WTC11 (cell line): ENCODE measurements around the gene PRKD1. TPM values are rescaled to one million over a fixed set of nuclear protein-coding genes. Genes with fewer than 3 reads are reported as not detected.

ENCODE experiments used
- ATAC-seq: fragments of 200-7000 bp; cut with Tn5 transposase; 2 replicates; pipeline ENCODE4 v1.10.0; 2021; ENCODE audit warnings: mild to moderate bottlenecking, moderate library complexity
- CTCF ChIA-PET: fragments of 300-600 bp; sonication (Branson Sonifier 250); formaldehyde crosslinking; loops from one replicate; lab custom pipeline; 2021; ENCODE audit warnings: antibody characterized with exemption; lab: Charles Lee
- POLR2A ChIA-PET: fragments of 350-600 bp; sonication (Branson Sonifier 250); formaldehyde crosslinking; loops from one replicate; lab custom pipeline; 2021; ENCODE audit warnings: antibody characterized with exemption; lab: Charles Lee
- DNase-seq: peaks from one replicate; pipeline ENCODE4 v3.0.0; 2021; ENCODE audit warnings: low spot score
- H3K27ac Mint-ChIP-seq: 2 replicates; pipeline ENCODE4 v1.8.0; 2021; ENCODE audit warnings: mixed read lengths
- H3K27me3 Mint-ChIP-seq: 2 replicates; pipeline ENCODE4 v1.8.0; 2021; ENCODE audit warnings: low read depth, mild to moderate bottlenecking, moderate library complexity, mixed read lengths
- H3K36me3 Mint-ChIP-seq: 2 replicates; pipeline ENCODE4 v1.8.0; 2021; ENCODE audit warnings: mixed read lengths
- H3K4me1 Mint-ChIP-seq: 2 replicates; pipeline ENCODE4 v1.8.0; 2022; ENCODE audit warnings: mixed read lengths
- H3K4me3 Mint-ChIP-seq: 2 replicates; pipeline ENCODE4 v1.8.0; 2021; ENCODE audit warnings: mild to moderate bottlenecking, moderate library complexity, mixed read lengths
- H3K9me3 Mint-ChIP-seq: 2 replicates; pipeline ENCODE4 v1.8.0; 2021; ENCODE audit warnings: mixed read lengths
- CDX4 ChIP-seq: fragments of 250-450 bp; sonication (Bioruptor Pico); IDR thresholded peaks from 2 replicates; pipeline ENCODE4 v1.9.0; 2021; ENCODE audit warnings: moderate library complexity, mild to moderate bottlenecking, inconsistent platforms, borderline replicate concordance
- CREM ChIP-seq: sonication (generic); formaldehyde crosslinking; IDR thresholded peaks from 2 replicates; pipeline ENCODE4 v1.8.1; 2022; ENCODE audit warnings: mild to moderate bottlenecking, missing genetic modification reagents, moderate library complexity
- ELF4 ChIP-seq: sonication (generic); formaldehyde crosslinking; IDR thresholded peaks from 2 replicates; pipeline ENCODE4 v1.8.1; 2022; ENCODE audit warnings: low read depth, mild to moderate bottlenecking, moderate library complexity, missing genetic modification reagents
- ERG ChIP-seq: fragments of 250-450 bp; sonication (Bioruptor Pico); IDR thresholded peaks from 2 replicates; pipeline ENCODE4 v1.8.0; 2021; ENCODE audit warnings: mild to moderate bottlenecking
- FOXP4 ChIP-seq: sonication (generic); formaldehyde crosslinking; IDR thresholded peaks from 2 replicates; pipeline ENCODE4 v1.8.0; 2022; ENCODE audit warnings: mild to moderate bottlenecking, missing genetic modification reagents
- RORB ChIP-seq: fragments of 250-450 bp; sonication (Bioruptor Pico); IDR thresholded peaks from 2 replicates; pipeline ENCODE4 v1.9.0; 2021; ENCODE audit warnings: mild to moderate bottlenecking
- STAT6 ChIP-seq: sonication (generic); formaldehyde crosslinking; conservative IDR thresholded peaks from 2 replicates; pipeline ENCODE4 v1.8.1; 2023; ENCODE audit warnings: mild to moderate bottlenecking, low read depth, missing genetic modification reagents, moderate library complexity
- ZBTB21 ChIP-seq: sonication (generic); formaldehyde crosslinking; IDR thresholded peaks from 2 replicates; pipeline ENCODE4 v1.8.1; 2023; ENCODE audit warnings: mild to moderate bottlenecking, missing genetic modification reagents, borderline replicate concordance
- ZNF138 ChIP-seq: sonication (generic); formaldehyde crosslinking; conservative IDR thresholded peaks from 2 replicates; pipeline ENCODE4 v1.8.1; 2022; ENCODE audit warnings: mild to moderate bottlenecking, moderate library complexity, missing genetic modification reagents
- ZNF232 ChIP-seq: sonication (generic); formaldehyde crosslinking; IDR thresholded peaks from 2 replicates; pipeline ENCODE4 v1.8.0; 2022; ENCODE audit warnings: mild to moderate bottlenecking, missing genetic modification reagents
- ZNF425 ChIP-seq: fragments of 250-450 bp; sonication (Bioruptor Pico); conservative IDR thresholded peaks from 2 replicates; pipeline ENCODE4 v1.9.0; 2021; ENCODE audit warnings: mild to moderate bottlenecking
- total RNA-seq: library from RNA; stranded (reverse); gene quantifications from 3 replicates; pipeline ENCODE4 v1.2.3, GENCODE V29; 2021
- TF ChIP-seq, protein P1 (sequence below): sonication (generic); formaldehyde crosslinking; IDR thresholded peaks from 2 replicates; pipeline ENCODE4 v1.8.1; 2023; ENCODE audit warnings: mild to moderate bottlenecking, missing genetic modification reagents
- TF ChIP-seq, protein P2 (sequence below): sonication (generic); formaldehyde crosslinking; IDR thresholded peaks from 2 replicates; pipeline ENCODE4 v1.8.0; 2023; ENCODE audit warnings: missing genetic modification reagents, mild to moderate bottlenecking, borderline replicate concordance
- TF ChIP-seq, protein P3 (sequence below): sonication (generic); formaldehyde crosslinking; conservative IDR thresholded peaks from 2 replicates; pipeline ENCODE4 v1.8.1; 2022; ENCODE audit warnings: mild to moderate bottlenecking, missing genetic modification reagents

PRKD1 gene
- total RNA-seq, 1 experiment from 2014 or later: 7.6 TPM

DNA sequence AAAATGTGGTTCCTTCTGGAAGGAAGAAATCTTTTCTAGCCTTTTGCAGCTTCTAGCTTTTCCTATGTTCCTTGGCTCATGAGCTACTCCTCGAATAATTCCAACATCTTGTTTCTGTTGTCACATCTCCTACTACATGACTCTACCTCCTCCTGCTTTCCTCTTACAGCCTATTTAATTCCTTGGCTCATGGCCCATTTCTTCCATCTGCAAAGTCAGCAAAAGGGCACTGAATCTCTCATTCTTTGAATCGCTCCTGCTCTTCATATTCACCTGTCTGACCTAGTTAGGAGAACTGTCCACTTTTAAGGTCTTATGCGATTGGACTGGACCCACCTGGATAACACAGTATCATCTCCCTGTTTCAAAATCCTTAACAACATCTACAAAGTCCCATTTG is 15.8 kb downstream of the PRKD1 start:
- Mint-ChIP-seq H3K4me1 (peaks cover 3% of the 10 kb centered on the region), H3K27ac (no peak overlapping the region), H3K9me3 (peaks cover 18% of the 10 kb centered on the region), H3K4me3 (no peak overlapping the region), H3K36me3 (peaks cover 18% of the 10 kb centered on the region), H3K27me3 (no peaks in the 10 kb centered on the region)
- CTCF ChIA-PET: no interaction called here
- TF ChIP-seq ZNF138 (CRISPR knock-in tag): no peak
- TF ChIP-seq ZBTB21 (CRISPR knock-in tag): no peak
- no peak for TF ChIP-seq ERG
- TF ChIP-seq, protein P1, sequence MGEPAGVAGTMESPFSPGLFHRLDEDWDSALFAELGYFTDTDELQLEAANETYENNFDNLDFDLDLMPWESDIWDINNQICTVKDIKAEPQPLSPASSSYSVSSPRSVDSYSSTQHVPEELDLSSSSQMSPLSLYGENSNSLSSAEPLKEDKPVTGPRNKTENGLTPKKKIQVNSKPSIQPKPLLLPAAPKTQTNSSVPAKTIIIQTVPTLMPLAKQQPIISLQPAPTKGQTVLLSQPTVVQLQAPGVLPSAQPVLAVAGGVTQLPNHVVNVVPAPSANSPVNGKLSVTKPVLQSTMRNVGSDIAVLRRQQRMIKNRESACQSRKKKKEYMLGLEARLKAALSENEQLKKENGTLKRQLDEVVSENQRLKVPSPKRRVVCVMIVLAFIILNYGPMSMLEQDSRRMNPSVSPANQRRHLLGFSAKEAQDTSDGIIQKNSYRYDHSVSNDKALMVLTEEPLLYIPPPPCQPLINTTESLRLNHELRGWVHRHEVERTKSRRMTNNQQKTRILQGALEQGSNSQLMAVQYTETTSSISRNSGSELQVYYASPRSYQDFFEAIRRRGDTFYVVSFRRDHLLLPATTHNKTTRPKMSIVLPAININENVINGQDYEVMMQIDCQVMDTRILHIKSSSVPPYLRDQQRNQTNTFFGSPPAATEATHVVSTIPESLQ (CRISPR knock-in tag): no peak
- no peak for TF ChIP-seq ELF4
- TF ChIP-seq STAT6 (CRISPR knock-in tag): no peak
- no peak for TF ChIP-seq ZNF232 (CRISPR knock-in tag)
- TF ChIP-seq CDX4 (CRISPR knock-in tag): no peak
- TF ChIP-seq RORB (CRISPR knock-in tag): no peak
- TF ChIP-seq, protein P2, sequence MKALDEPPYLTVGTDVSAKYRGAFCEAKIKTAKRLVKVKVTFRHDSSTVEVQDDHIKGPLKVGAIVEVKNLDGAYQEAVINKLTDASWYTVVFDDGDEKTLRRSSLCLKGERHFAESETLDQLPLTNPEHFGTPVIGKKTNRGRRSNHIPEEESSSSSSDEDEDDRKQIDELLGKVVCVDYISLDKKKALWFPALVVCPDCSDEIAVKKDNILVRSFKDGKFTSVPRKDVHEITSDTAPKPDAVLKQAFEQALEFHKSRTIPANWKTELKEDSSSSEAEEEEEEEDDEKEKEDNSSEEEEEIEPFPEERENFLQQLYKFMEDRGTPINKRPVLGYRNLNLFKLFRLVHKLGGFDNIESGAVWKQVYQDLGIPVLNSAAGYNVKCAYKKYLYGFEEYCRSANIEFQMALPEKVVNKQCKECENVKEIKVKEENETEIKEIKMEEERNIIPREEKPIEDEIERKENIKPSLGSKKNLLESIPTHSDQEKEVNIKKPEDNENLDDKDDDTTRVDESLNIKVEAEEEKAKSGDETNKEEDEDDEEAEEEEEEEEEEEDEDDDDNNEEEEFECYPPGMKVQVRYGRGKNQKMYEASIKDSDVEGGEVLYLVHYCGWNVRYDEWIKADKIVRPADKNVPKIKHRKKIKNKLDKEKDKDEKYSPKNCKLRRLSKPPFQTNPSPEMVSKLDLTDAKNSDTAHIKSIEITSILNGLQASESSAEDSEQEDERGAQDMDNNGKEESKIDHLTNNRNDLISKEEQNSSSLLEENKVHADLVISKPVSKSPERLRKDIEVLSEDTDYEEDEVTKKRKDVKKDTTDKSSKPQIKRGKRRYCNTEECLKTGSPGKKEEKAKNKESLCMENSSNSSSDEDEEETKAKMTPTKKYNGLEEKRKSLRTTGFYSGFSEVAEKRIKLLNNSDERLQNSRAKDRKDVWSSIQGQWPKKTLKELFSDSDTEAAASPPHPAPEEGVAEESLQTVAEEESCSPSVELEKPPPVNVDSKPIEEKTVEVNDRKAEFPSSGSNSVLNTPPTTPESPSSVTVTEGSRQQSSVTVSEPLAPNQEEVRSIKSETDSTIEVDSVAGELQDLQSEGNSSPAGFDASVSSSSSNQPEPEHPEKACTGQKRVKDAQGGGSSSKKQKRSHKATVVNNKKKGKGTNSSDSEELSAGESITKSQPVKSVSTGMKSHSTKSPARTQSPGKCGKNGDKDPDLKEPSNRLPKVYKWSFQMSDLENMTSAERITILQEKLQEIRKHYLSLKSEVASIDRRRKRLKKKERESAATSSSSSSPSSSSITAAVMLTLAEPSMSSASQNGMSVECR: no peak
- TF ChIP-seq CREM (CRISPR knock-in tag): no peak
- no peak for TF ChIP-seq FOXP4
- no peak for TF ChIP-seq ZNF425 (CRISPR knock-in tag)
- TF ChIP-seq, protein P3, sequence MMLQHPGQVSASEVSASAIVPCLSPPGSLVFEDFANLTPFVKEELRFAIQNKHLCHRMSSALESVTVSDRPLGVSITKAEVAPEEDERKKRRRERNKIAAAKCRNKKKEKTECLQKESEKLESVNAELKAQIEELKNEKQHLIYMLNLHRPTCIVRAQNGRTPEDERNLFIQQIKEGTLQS (CRISPR knock-in tag): no peak
- POLR2A ChIA-PET: no interaction called here
- ATAC-seq (no peak), DNase-seq (no peak)
